ENCODE results near the gene LST1. TPM values are rescaled to one million over a fixed set of nuclear protein-coding genes. Genes with fewer than 3 reads are reported as not detected.

The LST1 gene
- total RNA-seq, 1 donor from 2014 or later = 127 TPM

GRCh38 chr6:31576897-31577578 lies 9.0 kb upstream of the LST1 start:
- no peak for TF ChIP-seq CTCF (IDR thresholded peaks at IDR 0.05)
- ATAC-seq = no peak
- intact Hi-C loops (cut with DNase I) = no loop called here
- Histone ChIP-seq H3K27ac (no peak overlapping the region), H3K36me3 (no peaks in the 10 kb centered on the region), H3K4me1 (peaks cover 23% of the 10 kb centered on the region), H3K4me3 (peak overlapping the region; percentile 53), H3K9me3 (no peaks in the 10 kb centered on the region), H3K27me3 (ENCODE audit: low read depth) (no peaks in the 10 kb centered on the region)
- no peak for DNase-seq

- H3K4me3 ChIP-seq = peak overlapping the region; percentile 53
- intact Hi-C loops (cut with DNase I) = no loop called here
- TF ChIP-seq CTCF (IDR thresholded peaks at IDR 0.05) = no peak
Measured at GRCh38 chr6:31577579-31577966, 8.5 kb upstream of the LST1 start.

GRCh38 chr6:31578184-31579118 lies 7.6 kb upstream of the LST1 start:
- no peaks in the 10 kb centered on the region for H3K27me3 ChIP-seq (ENCODE audit: low read depth)
- intact Hi-C loops (cut with DNase I) = no loop called here
- ATAC-seq = no peak
- no peaks in the 10 kb centered on the region for H3K36me3 ChIP-seq
- H3K9me3 ChIP-seq = no peaks in the 10 kb centered on the region
- DNase-seq = no peak
- H3K27ac ChIP-seq = no peak overlapping the region
- no peak for TF ChIP-seq CTCF (IDR thresholded peaks at IDR 0.05)
- peaks cover 35% of the 10 kb centered on the region for H3K4me1 ChIP-seq
- no peak overlapping the region for H3K4me3 ChIP-seq

More at GRCh38 chr6:31577579-31577966, 8.5 kb upstream of the LST1 start:
- no peak overlapping the region for H3K27ac ChIP-seq
- H3K4me1 ChIP-seq = peaks cover 28% of the 10 kb centered on the region
- no peaks in the 10 kb centered on the region for H3K9me3 ChIP-seq
- ATAC-seq = no peak
- no peak for DNase-seq
- H3K27me3 ChIP-seq (ENCODE audit: low read depth) = no peaks in the 10 kb centered on the region
- no peaks in the 10 kb centered on the region for H3K36me3 ChIP-seq

GRCh38 chr6:31579119-31579505 lies 7.0 kb upstream of the LST1 start:
- DNase-seq (no peak), ATAC-seq (no peak)
- H3K9me3 ChIP-seq = no peaks in the 10 kb centered on the region
- no peaks in the 10 kb centered on the region for H3K36me3 ChIP-seq
- H3K4me1 ChIP-seq = peaks cover 35% of the 10 kb centered on the region
- no peak overlapping the region for H3K27ac ChIP-seq
- intact Hi-C loops (cut with DNase I) = no loop called here
- H3K4me3 ChIP-seq = no peak overlapping the region
- no peak for TF ChIP-seq CTCF (IDR thresholded peaks at IDR 0.05)
- H3K27me3 ChIP-seq (ENCODE audit: low read depth) = no peaks in the 10 kb centered on the region

- intact Hi-C loops (cut with DNase I) = no loop called here
Measured at GRCh38 chr6:31579546-31580437, 6.3 kb upstream of the LST1 start.

More at GRCh38 chr6:31579546-31580437, 6.3 kb upstream of the LST1 start:
- Histone ChIP-seq H3K36me3 (no peaks in the 10 kb centered on the region), H3K9me3 (no peaks in the 10 kb centered on the region), H3K4me1 (peaks cover 41% of the 10 kb centered on the region), H3K4me3 (peak overlapping the region; percentile 79), H3K27me3 (ENCODE audit: low read depth) (no peaks in the 10 kb centered on the region), H3K27ac (peak overlapping the region; percentile 84)
- ATAC-seq (no peak), DNase-seq (no peak)
- no peak for TF ChIP-seq CTCF (IDR thresholded peaks at IDR 0.05)

All from lower lobe of right lung (tissue), 2 donors.